Measurements from ENCODE around the gene PTPDC1.

PTPDC1 gene

GRCh38 chr9:94147776-94148175 lies 63.5 kb downstream of the PTPDC1 start:
- DNase-seq: no peak

GRCh38 chr9:94148419-94148818 lies 64.2 kb downstream of the PTPDC1 start:
- DNase-seq: no peak

GRCh38 chr9:94149696-94150095 lies 65.4 kb downstream of the PTPDC1 start:
- no peak for DNase-seq

- no peak for DNase-seq
Measured at GRCh38 chr9:94150279-94150828, 66.1 kb downstream of the PTPDC1 start.

GRCh38 chr9:94150890-94151650 lies 66.8 kb downstream of the PTPDC1 start:
- no peak for DNase-seq

GRCh38 chr9:94153905-94154304 lies 69.6 kb downstream of the PTPDC1 start:
- DNase-seq: no peak

- DNase-seq: no peak
Measured at GRCh38 chr9:94156348-94157049, 72.2 kb downstream of the PTPDC1 start.

GRCh38 chr9:94157050-94157801 lies 73.0 kb downstream of the PTPDC1 start:
- DNase-seq: no peak
